Measurements from ENCODE around the gene SC5D. TPM values are rescaled to one million over a fixed set of nuclear protein-coding genes. Genes with fewer than 3 reads are reported as not detected.

The SC5D gene
- total and polyA plus RNA-seq, 2 of the 4 experiments (the other 2 are of a cell fraction): 21.3 to 21.7 TPM

GRCh38 chr11:121341609-121342008 is 49.0 kb downstream of the SC5D start:
- Histone ChIP-seq H3K9me1 (ENCODE audit: insufficient read depth, low read length) (no peaks in the 10 kb centered on the region), H3K4me1 (ENCODE audit: control insufficient read depth, insufficient read depth, low read length) (no peaks in the 10 kb centered on the region), H2AK9ac (replicated peaks; ENCODE audit: low read depth, low read length, poor library complexity) (no peak overlapping the region), H2BK5ac (ENCODE audit: low read depth, low read length, poor library complexity, severe bottlenecking) (no peak overlapping the region), H2BK120ac (ENCODE audit: low read depth, low read length) (no peak overlapping the region), H3K4me3 (ENCODE audit: insufficient read depth, low read depth, low read length) (no peak overlapping the region), H4K8ac (ENCODE audit: low read depth in 2 of 2, low read length in 2 of 2) (no peak overlapping the region), H2BK15ac (ENCODE audit: low read depth, low read length) (no peak overlapping the region), H3K79me1 (ENCODE audit: low read depth in 1 of 2, low read length in 2 of 2) (no peaks in the 10 kb centered on the region), H3K4me2 (ENCODE audit: low read depth, low read length) (no peak overlapping the region), H3K36me3 (ENCODE audit: control insufficient read depth, insufficient read depth, low read length) (no peaks in the 10 kb centered on the region), H2AK5ac (ENCODE audit: low read depth, low read length) (no peak overlapping the region), H2AFZ (replicated peaks; ENCODE audit: low read length, poor library complexity) (no peak overlapping the region), H3K27ac (ENCODE audit: insufficient read depth, low read length) (no peak overlapping the region), H4K20me1 (ENCODE audit: insufficient read depth, low read length) (no peaks in the 10 kb centered on the region), H2BK20ac (ENCODE audit: low read depth, low read length) (no peak overlapping the region), H3K18ac (ENCODE audit: low read depth, low read length) (no peak overlapping the region), H4K5ac (ENCODE audit: low read depth, low read length) (no peak overlapping the region), H3K9me3 (ENCODE audit: control insufficient read depth, insufficient read depth, low read length) (no peaks in the 10 kb centered on the region), H3K27me3 (ENCODE audit: control insufficient read depth, insufficient read depth, low read length) (peaks cover 21% of the 10 kb centered on the region), H4K91ac (ENCODE audit: insufficient read depth, low read depth, low read length) (no peak overlapping the region), H3K9ac (ENCODE audit: low read depth, low read length) (no peak overlapping the region), H3K56ac (ENCODE audit: extremely low read depth, insufficient read depth, low read length) (no peak overlapping the region), H3K23ac (ENCODE audit: low read depth, low read length) (no peak overlapping the region), H3K14ac (replicated peaks; ENCODE audit: low read depth, low read length) (no peak overlapping the region), H3K4ac (ENCODE audit: low read depth, low read length) (no peak overlapping the region)
- dilution Hi-C loops (cut with HindIII; ENCODE audit: low sequenced_read_pairs, unreplicated experiment): no loop called here
- POLR2A ChIA-PET (ENCODE audit: unreplicated experiment): no interaction called here
- CTCF ChIA-PET: no interaction called here
- in situ Hi-C loops (cut with MboI; ENCODE audit: low sequenced_read_pairs): no loop called here
- ATAC-seq (ENCODE audit: low read depth): no peak
- WGBS, 2 experiments (ENCODE audit: extremely low coverage in 2 of 2, insufficient read length in 1 of 2): no CpG with 5 or more reads among the region's 4 CpGs
- no peak for DNase-seq
- intact Hi-C loops (cut with micrococcal nuclease): no loop called here
- TF ChIP-seq USF2 (IDR thresholded peaks at IDR 0.05; ENCODE audit: low read depth, low read length): no peak
- TF ChIP-seq ELK1 (IDR thresholded peaks at IDR 0.05; ENCODE audit: borderline replicate concordance, low read depth, low read length): no peak
- no peak for TF ChIP-seq SMC3 (IDR thresholded peaks at IDR 0.05; ENCODE audit: low read depth, low read length)
- TF ChIP-seq CTCF (conservative IDR thresholded peaks at IDR 0.05; ENCODE audit: low read depth, low read length): no peak
- TF ChIP-seq BHLHE40 (IDR thresholded peaks at IDR 0.05; ENCODE audit: low read depth, low read length): no peak
- TF ChIP-seq RFX5 (IDR thresholded peaks at IDR 0.05; ENCODE audit: low read depth, low read length): no peak
- TF ChIP-seq MAFK (IDR thresholded peaks at IDR 0.05; ENCODE audit: low read depth, low read length): no peak
- no peak for TF ChIP-seq NFE2L2 (IDR thresholded peaks at IDR 0.05; ENCODE audit: low read depth, low read length)
- no peak for TF ChIP-seq FOS (IDR thresholded peaks at IDR 0.05; ENCODE audit: low read depth, low read length)
- no peak for TF ChIP-seq RAD21 (IDR thresholded peaks at IDR 0.05; ENCODE audit: low read length)
- TF ChIP-seq CEBPB (IDR thresholded peaks at IDR 0.05; ENCODE audit: low read depth, low read length): no peak
- TF ChIP-seq POLR2A (IDR thresholded peaks at IDR 0.05; ENCODE audit: low read depth, low read length): no peak
- no peak for TF ChIP-seq CHD1 (IDR thresholded peaks at IDR 0.05; ENCODE audit: low read depth, low read length)
- TF ChIP-seq RCOR1 (IDR thresholded peaks at IDR 0.05; ENCODE audit: insufficient replicate concordance, low read length): no peak
- no peak for TF ChIP-seq MAZ (IDR thresholded peaks at IDR 0.05; ENCODE audit: borderline replicate concordance, low read depth, low read length)
- TF ChIP-seq MXI1 (IDR thresholded peaks at IDR 0.05; ENCODE audit: borderline replicate concordance, low read depth, low read length): no peak
- BruUV-seq (replicated peaks): no TSS peak
